Measurements from ENCODE around the gene NOXA1. TPM values are rescaled to one million over a fixed set of nuclear protein-coding genes. Genes with fewer than 3 reads are reported as not detected.
A peak's percentile ranks its signal among the peaks of the same experiment; 100 is the strongest.

Gene NOXA1
- total RNA-seq, 1 donor from 2014 or later = 0.50 TPM

- H3K4me3 ChIP-seq (ENCODE audit: insufficient read depth, low read depth, low read length) = no peak overlapping the region
- Mint-ChIP-seq H3K36me3 (ENCODE audit: low read depth, unreplicated experiment) (peaks cover 16% of the 10 kb centered on the region), H3K4me1 (ENCODE audit: low read depth, unreplicated experiment) (no peaks in the 10 kb centered on the region), H3K9me3 (ENCODE audit: unreplicated experiment) (peaks cover 4% of the 10 kb centered on the region), H3K27ac (ENCODE audit: unreplicated experiment) (no peak overlapping the region), H3K4me3 (ENCODE audit: unreplicated experiment) (no peak overlapping the region), H3K27me3 (ENCODE audit: low read depth, unreplicated experiment) (no peaks in the 10 kb centered on the region)
- peaks cover 6% of the 10 kb centered on the region for H3K4me1 ChIP-seq (ENCODE audit: insufficient read depth, low read length)
- FAIRE-seq (no peak), DNase-seq (ENCODE audit: low read depth) (no peak)
- peak overlapping the region; percentile 31 for H3K27ac ChIP-seq (ENCODE audit: low read depth, low read length)
- H3K9ac ChIP-seq (ENCODE audit: low read length) = peak overlapping the region; percentile 55
- peak overlapping the region; percentile 40 for H3K4me2 ChIP-seq (ENCODE audit: low read length)
- H4K20me1 ChIP-seq (ENCODE audit: insufficient read depth, low read length) = peaks cover 10% of the 10 kb centered on the region
- H3K27me3 ChIP-seq (ENCODE audit: insufficient read depth, low read length) = no peaks in the 10 kb centered on the region
- peak overlapping the region; percentile 45 for H2AFZ ChIP-seq (ENCODE audit: low read depth, low read length)
- no peaks in the 10 kb centered on the region for H3K79me2 ChIP-seq (ENCODE audit: insufficient read depth, low read length)
- H3K9me3 ChIP-seq (ENCODE audit: insufficient read depth, low read depth, low read length) = no peaks in the 10 kb centered on the region
- no peaks in the 10 kb centered on the region for H3K36me3 ChIP-seq (ENCODE audit: insufficient read depth, low read length)
- no peak for TF ChIP-seq EZH2 (IDR thresholded peaks at IDR 0.05; ENCODE audit: insufficient read depth, low read length)
- TF ChIP-seq, protein P1, sequence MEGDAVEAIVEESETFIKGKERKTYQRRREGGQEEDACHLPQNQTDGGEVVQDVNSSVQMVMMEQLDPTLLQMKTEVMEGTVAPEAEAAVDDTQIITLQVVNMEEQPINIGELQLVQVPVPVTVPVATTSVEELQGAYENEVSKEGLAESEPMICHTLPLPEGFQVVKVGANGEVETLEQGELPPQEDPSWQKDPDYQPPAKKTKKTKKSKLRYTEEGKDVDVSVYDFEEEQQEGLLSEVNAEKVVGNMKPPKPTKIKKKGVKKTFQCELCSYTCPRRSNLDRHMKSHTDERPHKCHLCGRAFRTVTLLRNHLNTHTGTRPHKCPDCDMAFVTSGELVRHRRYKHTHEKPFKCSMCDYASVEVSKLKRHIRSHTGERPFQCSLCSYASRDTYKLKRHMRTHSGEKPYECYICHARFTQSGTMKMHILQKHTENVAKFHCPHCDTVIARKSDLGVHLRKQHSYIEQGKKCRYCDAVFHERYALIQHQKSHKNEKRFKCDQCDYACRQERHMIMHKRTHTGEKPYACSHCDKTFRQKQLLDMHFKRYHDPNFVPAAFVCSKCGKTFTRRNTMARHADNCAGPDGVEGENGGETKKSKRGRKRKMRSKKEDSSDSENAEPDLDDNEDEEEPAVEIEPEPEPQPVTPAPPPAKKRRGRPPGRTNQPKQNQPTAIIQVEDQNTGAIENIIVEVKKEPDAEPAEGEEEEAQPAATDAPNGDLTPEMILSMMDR (IDR thresholded peaks at IDR 0.05; ENCODE audit: insufficient read depth, low read depth, low read length) = no peak
Observed at GRCh38 chr9:137396634-137397367, 26.4 kb upstream of the NOXA1 start.

DNA sequence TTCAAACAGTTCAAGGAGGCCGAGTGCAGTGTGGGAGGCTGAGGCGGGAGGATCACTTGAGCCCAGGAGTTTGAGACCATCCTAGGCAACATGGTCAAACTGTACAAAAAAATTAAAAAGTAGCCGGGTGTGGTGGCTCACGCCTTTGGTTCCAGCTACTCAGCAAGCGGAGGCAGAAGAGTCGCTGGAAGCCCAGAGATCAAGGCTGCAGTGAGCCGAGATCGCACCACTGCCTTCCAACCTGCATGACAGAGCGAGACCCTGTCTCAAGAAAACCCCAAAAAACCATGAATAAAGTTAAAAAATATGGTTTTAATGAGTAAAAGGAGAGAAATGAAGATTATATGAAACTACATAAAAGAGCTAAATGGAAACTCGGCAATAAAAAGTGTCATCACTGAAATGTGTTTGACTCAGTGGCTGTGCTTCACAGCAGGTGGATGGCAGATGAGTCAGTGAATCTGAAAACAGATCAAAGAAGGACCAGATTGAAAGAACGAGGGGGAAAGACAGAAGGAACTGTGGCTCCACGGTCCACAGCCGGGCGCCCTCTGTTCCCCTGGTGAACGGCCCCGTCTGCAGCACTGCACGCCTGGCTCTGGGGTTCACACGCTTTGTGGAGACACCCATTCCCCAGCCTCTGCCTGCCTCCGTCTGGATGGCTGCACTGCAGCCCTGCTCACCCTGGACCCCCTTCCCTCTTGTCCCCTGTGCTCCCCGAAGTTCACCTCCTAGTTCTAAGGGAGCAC lies 25.3 kb upstream of the NOXA1 start:
- peaks cover 6% of the 10 kb centered on the region for H3K4me1 ChIP-seq (ENCODE audit: insufficient read depth, low read length)
- Mint-ChIP-seq H3K36me3 (ENCODE audit: low read depth, unreplicated experiment) (peaks cover 22% of the 10 kb centered on the region), H3K4me1 (ENCODE audit: low read depth, unreplicated experiment) (no peaks in the 10 kb centered on the region), H3K9me3 (ENCODE audit: unreplicated experiment) (peaks cover 8% of the 10 kb centered on the region), H3K27me3 (ENCODE audit: low read depth, unreplicated experiment) (no peaks in the 10 kb centered on the region), H3K27ac (ENCODE audit: unreplicated experiment) (no peak overlapping the region), H3K4me3 (ENCODE audit: unreplicated experiment) (no peak overlapping the region)
- H3K9ac ChIP-seq (ENCODE audit: low read length) = no peak overlapping the region
- no peaks in the 10 kb centered on the region for H3K79me2 ChIP-seq (ENCODE audit: insufficient read depth, low read length)
- no peaks in the 10 kb centered on the region for H3K9me3 ChIP-seq (ENCODE audit: insufficient read depth, low read depth, low read length)
- H3K27me3 ChIP-seq (ENCODE audit: insufficient read depth, low read length) = no peaks in the 10 kb centered on the region
- no peak overlapping the region for H3K4me3 ChIP-seq (ENCODE audit: insufficient read depth, low read depth, low read length)
- FAIRE-seq = no peak
- H3K36me3 ChIP-seq (ENCODE audit: insufficient read depth, low read length) = no peaks in the 10 kb centered on the region
- no peak overlapping the region for H2AFZ ChIP-seq (ENCODE audit: low read depth, low read length)
- H3K4me2 ChIP-seq (ENCODE audit: low read length) = no peak overlapping the region
- no peak for TF ChIP-seq EZH2 (IDR thresholded peaks at IDR 0.05; ENCODE audit: insufficient read depth, low read length)
- TF ChIP-seq, protein P1 (IDR thresholded peaks at IDR 0.05; ENCODE audit: insufficient read depth, low read depth, low read length) = no peak
- no peak for DNase-seq (ENCODE audit: low read depth)
- H4K20me1 ChIP-seq (ENCODE audit: insufficient read depth, low read length) = peaks cover 10% of the 10 kb centered on the region
- no peak overlapping the region for H3K27ac ChIP-seq (ENCODE audit: low read depth, low read length)
